ENCODE data around the gene TTC1.

Gene TTC1

DNA sequence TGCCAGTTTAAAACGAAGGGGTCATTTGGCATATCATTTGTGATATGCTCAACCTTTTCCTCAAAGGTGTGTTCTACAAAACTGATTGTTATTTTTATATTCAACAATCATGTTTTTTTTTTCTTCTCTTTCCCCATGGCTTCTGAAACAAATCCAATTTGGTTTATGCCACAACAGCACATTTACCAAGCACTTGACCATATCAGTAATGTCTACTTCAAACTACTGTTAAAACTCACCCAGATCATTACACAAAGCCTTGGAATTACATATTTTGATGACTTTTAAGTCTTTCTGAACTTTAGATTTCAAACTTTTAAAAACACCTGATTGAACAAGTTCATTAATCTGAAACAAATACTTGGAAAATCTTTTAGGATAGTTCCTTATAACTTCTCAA lies 81.1 kb downstream of the TTC1 start:
- FAIRE-seq: no peak

DNA sequence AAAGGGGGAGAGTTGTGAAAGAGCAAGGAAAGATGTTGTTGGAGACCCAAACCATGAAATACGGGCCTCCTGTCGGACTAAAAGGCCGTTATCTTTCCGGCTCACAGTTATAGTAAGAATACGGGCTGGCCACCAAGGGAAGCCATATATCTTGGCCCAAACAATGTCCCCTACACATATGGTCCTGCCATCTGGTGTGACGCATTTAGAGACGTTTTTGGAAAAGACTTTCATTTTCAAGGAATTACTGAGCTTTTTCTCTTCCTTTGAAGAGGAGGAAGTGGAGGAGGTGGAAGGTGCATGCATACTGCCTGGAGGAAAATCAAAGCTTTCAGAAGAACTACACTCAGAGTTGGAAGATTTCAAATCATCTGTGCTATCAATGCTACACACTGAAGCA lies 83.6 kb downstream of the TTC1 start:
- no peak for FAIRE-seq

DNA sequence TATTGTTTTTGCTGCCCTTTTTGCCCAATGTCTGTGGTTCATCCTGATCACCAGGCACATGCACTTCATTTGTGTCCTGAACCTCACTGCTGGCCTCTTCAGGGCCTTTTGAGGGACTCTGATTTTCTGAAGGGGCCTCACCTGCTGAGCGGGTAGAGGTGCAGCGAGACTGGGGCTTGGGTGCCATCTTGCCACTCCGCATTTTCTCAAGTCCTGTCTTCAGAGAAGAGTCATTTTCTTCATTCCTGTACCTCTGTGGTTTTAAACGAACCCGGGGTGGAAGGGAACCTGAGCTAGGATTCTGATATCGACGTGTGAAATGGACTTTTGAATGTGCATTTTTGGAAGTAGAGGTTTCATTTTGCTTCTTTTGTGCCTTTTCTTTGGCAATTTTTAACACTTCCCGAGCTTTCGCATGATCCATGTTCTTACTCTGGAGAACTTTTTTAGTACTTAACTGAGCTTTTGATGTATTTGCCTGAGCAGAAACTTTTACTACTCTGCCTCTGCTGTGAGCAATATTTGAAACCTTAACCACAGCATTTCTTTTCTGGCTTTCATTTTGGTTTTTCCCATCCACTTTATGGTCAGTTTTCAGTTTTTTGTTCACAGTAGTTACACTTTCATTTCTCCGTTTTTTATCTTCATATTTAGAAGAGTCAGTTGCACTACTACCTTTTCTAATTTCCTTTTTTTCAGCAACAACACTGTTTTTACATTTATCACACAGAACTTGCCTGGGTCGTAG lies 84.2 kb downstream of the TTC1 start:
- FAIRE-seq: no peak

DNA sequence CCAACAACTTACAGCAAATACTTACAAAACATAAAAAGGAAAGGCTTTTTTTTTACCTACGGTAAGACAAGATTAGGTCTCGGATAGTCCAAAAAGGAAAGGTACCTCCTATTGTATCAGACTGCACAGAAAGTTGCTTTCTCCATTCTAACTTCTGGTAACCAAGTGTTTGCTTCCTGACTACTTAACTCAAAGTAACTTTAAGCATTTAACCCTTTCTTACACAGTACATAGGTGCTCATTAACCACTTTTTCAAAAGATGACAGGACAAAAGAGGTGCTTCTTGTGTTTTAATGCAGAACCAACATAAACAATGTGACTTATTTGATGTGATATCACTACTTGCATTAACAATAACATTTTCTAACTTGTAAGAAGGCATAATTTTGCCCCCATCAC lies 87.2 kb downstream of the TTC1 start:
- no peak for FAIRE-seq

DNA sequence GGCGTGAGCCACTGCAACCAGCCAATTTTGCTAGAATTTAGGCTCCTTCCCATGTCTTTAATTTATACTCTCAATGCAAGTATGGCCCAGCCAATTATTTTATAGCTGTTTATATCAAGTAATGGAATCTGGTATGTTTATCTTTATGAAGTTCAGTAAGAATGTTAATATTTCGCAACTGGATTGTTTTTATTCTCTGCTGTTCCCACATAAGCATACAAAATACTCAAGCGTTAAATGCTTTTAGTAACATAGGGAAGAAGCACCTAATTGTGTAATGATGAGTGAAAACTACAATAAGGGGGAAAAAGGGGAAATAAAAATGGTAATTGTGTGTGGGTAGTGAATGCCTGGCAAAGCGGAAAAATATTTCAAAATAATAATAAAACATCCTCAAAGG lies 89.1 kb downstream of the TTC1 start:
- FAIRE-seq: no peak

DNA sequence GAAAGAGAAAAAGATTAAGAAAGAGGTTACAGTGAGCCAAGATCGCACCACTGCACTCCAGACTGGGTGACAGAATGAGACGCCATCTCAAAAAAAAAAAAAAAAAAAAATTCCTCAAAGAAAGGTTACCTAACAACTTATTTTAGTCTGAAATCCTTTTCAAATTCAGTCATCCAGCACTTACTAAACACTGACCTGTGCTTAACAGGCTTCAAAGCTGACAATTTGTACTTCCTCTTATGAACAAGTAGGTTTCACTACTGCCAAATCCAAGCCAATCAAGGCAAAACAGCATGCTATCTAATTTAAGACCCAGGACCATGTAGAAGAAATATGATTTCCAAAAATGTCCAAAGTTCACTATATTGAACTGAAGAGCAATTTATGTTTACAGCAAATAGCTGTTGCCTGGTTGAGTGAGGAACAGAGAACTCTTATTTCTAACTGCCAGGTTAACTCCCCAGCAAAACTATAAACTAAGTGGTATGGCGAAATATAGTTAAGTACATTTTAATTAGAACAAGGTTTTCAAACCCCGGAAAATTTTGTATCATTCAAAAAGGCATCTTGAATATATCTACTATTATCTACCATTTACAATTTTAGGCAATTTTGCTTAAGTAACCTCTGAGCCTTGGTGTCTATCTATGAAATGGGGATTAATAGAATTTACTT lies 96.9 kb downstream of the TTC1 start:
- no peak for FAIRE-seq

DNA sequence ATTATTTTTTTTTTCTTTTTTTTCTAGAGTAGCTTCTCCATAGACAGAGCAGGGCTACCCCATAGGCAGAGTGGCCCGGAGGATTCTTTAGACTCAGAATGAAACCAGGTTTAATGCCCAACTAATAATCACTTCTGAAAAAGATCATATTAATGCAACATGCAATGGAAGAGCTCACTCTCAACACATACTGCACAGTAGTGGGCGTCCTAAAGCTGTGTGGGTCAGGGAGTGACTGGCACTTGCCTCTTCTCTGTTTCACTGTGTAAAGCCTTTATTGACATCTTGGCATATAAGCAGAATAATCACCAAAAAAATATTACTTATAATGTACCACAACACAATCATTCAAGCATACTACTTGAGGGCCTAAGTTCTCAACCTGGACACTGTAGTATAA lies 99.2 kb downstream of the TTC1 start:
- FAIRE-seq: no peak

Measured in TTC549 (cell line).